ENCODE data around the gene DIAPH1.

- TF ChIP-seq, protein P1, sequence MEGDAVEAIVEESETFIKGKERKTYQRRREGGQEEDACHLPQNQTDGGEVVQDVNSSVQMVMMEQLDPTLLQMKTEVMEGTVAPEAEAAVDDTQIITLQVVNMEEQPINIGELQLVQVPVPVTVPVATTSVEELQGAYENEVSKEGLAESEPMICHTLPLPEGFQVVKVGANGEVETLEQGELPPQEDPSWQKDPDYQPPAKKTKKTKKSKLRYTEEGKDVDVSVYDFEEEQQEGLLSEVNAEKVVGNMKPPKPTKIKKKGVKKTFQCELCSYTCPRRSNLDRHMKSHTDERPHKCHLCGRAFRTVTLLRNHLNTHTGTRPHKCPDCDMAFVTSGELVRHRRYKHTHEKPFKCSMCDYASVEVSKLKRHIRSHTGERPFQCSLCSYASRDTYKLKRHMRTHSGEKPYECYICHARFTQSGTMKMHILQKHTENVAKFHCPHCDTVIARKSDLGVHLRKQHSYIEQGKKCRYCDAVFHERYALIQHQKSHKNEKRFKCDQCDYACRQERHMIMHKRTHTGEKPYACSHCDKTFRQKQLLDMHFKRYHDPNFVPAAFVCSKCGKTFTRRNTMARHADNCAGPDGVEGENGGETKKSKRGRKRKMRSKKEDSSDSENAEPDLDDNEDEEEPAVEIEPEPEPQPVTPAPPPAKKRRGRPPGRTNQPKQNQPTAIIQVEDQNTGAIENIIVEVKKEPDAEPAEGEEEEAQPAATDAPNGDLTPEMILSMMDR (conservative IDR thresholded peaks at IDR 0.05; ENCODE audit: low read length) = no peak
- TF ChIP-seq EZH2phosphoT487 (IDR thresholded peaks at IDR 0.05; ENCODE audit: borderline replicate concordance) = no peak
Measured at GRCh38 chr5:141519605-141520565, 98.9 kb downstream of the DIAPH1 start.
